Thyroid gland (tissue), 4 donors: ENCODE results near the gene SESN3. TPM values are rescaled to one million over a fixed set of nuclear protein-coding genes. Genes with fewer than 3 reads are reported as not detected.

Experiments used
- DNase-seq, 2 donors: peaks; one replicate each; pipeline ENCODE4 v3.0.0-alpha.2; 2019
- H3K27ac ChIP-seq, 3 donors: fragments of 200-600 bp; sonication (generic); 1 replicate in 2 of 3; 2 replicates in 1 of 3; pipeline ENCODE4 v1.5.1; 2016 to 2019; ENCODE audit warnings: mild to moderate bottlenecking in 1 of 3, moderate library complexity in 1 of 3
- H3K27me3 ChIP-seq: fragments of 200-600 bp; sonication (generic); one replicate; pipeline ENCODE4 v1.5.1; 2019
- H3K36me3 ChIP-seq, 2 donors: fragments of 200-600 bp; sonication (generic); one replicate each; pipeline ENCODE4 v1.5.1; 2016 to 2019
- H3K4me1 ChIP-seq, 2 donors: fragments of 200-600 bp; sonication (generic); one replicate each; pipeline ENCODE4 v1.5.1; 2017 to 2019
- H3K4me3 ChIP-seq, 3 donors: fragments of 200-600 bp; sonication (generic); replicated peaks in 1 of 3; 1 replicate in 2 of 3; 2 replicates in 1 of 3; pipeline ENCODE4 v1.5.1; 2016; ENCODE audit warnings: mild to moderate bottlenecking in 1 of 3
- H3K9me3 ChIP-seq: fragments of 200-600 bp; sonication (generic); one replicate; pipeline ENCODE4 v1.5.1; 2017
- CTCF ChIP-seq, 6 experiments: fragments of 200-600 bp in 3 of 6; fragments of 450-650 bp in 3 of 6; sonication (generic) in 3 of 6; IDR thresholded peaks; one replicate each; pipeline ENCODE4 v1.5.1; 2016 to 2019; ENCODE audit warnings: antibody characterized with exemption in 6 of 6, mild to moderate bottlenecking in 2 of 6, inconsistent platforms in 1 of 6, moderate library complexity in 1 of 6
- POLR2A ChIP-seq, 2 donors: fragments of 450-650 bp; IDR thresholded peaks; one replicate each; pipeline ENCODE4 v1.6.1; 2017; ENCODE audit warnings: antibody characterized with exemption in 2 of 2, mild to moderate bottlenecking in 2 of 2, moderate library complexity in 1 of 2
- WGBS, 2 donors: methylation state at CpG; one replicate each; pipeline ENCODE4 v1.1.5; 2017; 5-methylcytosine and 5-hydroxymethylcytosine counted together
- intact Hi-C: fragments of 100-400 bp; cut with DNase I; formaldehyde crosslinking; loops from one replicate; pipeline ENCODE4 v1.15.1; 2023
- total RNA-seq, 4 donors: library from RNA; depleted of rRNA; stranded (reverse); fragments of >200 nt; gene quantifications; one replicate each; pipeline ENCODE4 v1.2.3, GENCODE V29; 2016

SESN3 gene
- total RNA-seq, 4 donors from 2014 or later = 54.3 to 82.2 (median 71.8) TPM

GRCh38 chr11:95149651-95150364, 81.2 kb downstream of the SESN3 start:
- Histone ChIP-seq H3K4me1 (peaks cover 7 to 12% of the 10 kb centered on the region in 2 donors), H3K4me3 (peak overlapping the region in 1 of 3 donors; percentile 57), H3K27ac (peak overlapping the region; percentile 91 to 97 (median 95)), H3K36me3 (no peaks in the 10 kb centered on the region), H3K9me3 (no peaks in the 10 kb centered on the region), H3K27me3 (no peaks in the 10 kb centered on the region)
- TF ChIP-seq POLR2A (IDR thresholded peaks at IDR 0.05) = no peak
- TF ChIP-seq CTCF (IDR thresholded peaks at IDR 0.05) = no peak
- intact Hi-C loops = loop anchor here (5.0 to 10.0 kb wide), 4 partner anchors 75 to 612 kb away; partner anchors contain the start of genes CWC15 and KDM4D
- WGBS, 2 donors = 42 to 53% methylated on average over 19 to 23 of the region's 23 CpGs
- DNase-seq = peak in 1 of 2 donors; percentile 21

- peaks cover 7 to 12% of the 10 kb centered on the region in 2 donors for H3K4me1 ChIP-seq
- H3K27me3 ChIP-seq = no peaks in the 10 kb centered on the region
- H3K36me3 ChIP-seq = no peaks in the 10 kb centered on the region
- H3K4me3 ChIP-seq = no peak overlapping the region
- intact Hi-C loops = loop anchor here (10.0 kb wide), 1 partner anchor 174 kb away; the partner anchor contains the start of genes CWC15 and KDM4D
- H3K9me3 ChIP-seq = no peaks in the 10 kb centered on the region
- DNase-seq = no peak
- TF ChIP-seq POLR2A (IDR thresholded peaks at IDR 0.05) (no peak), CTCF (IDR thresholded peaks at IDR 0.05) (no peak)
- WGBS, 2 donors = 72 to 73% methylated on average over 2 of the region's 2 CpGs
- no peak overlapping the region for H3K27ac ChIP-seq
Measured at GRCh38 chr11:95148938-95149337, 82.1 kb downstream of the SESN3 start.

- H3K9me3 ChIP-seq = no peaks in the 10 kb centered on the region
- H3K27me3 ChIP-seq = no peaks in the 10 kb centered on the region
- H3K27ac ChIP-seq = no peak overlapping the region
- H3K36me3 ChIP-seq = no peaks in the 10 kb centered on the region
- DNase-seq = no peak
- intact Hi-C loops = loop anchor here (10.0 kb wide), 1 partner anchor 174 kb away; the partner anchor contains the start of genes CWC15 and KDM4D
- TF ChIP-seq CTCF (IDR thresholded peaks at IDR 0.05) = no peak
- TF ChIP-seq POLR2A (IDR thresholded peaks at IDR 0.05) = no peak
- peaks cover 7 to 12% of the 10 kb centered on the region in 2 donors for H3K4me1 ChIP-seq
- H3K4me3 ChIP-seq = no peak overlapping the region
Measured at GRCh38 chr11:95148406-95148805, 82.6 kb downstream of the SESN3 start.

- Histone ChIP-seq H3K27ac (no peak overlapping the region), H3K9me3 (no peaks in the 10 kb centered on the region), H3K36me3 (no peaks in the 10 kb centered on the region), H3K4me3 (no peak overlapping the region), H3K4me1 (peaks cover 7 to 12% of the 10 kb centered on the region in 2 donors), H3K27me3 (no peaks in the 10 kb centered on the region)
- intact Hi-C loops = loop anchor here (10.0 kb wide), 1 partner anchor 173 kb away; the partner anchor contains the start of genes CWC15 and KDM4D
- 63 to 76% methylated on average over 4 of the region's 4 CpGs for WGBS, 2 donors
- no peak for DNase-seq
- TF ChIP-seq POLR2A (IDR thresholded peaks at IDR 0.05) (no peak), CTCF (IDR thresholded peaks at IDR 0.05) (no peak)
Measured at GRCh38 chr11:95147364-95147905, 83.6 kb downstream of the SESN3 start.
